HepG2 (cell line): ENCODE results near the gene STK11. TPM values are rescaled to one million over a fixed set of nuclear protein-coding genes. Genes with fewer than 3 reads are reported as not detected.
A peak's percentile ranks its signal among the peaks of the same experiment; 100 is the strongest.

Source experiments
- AGO2 ChIP-seq: fragments of 200-400 bp; formaldehyde crosslinking; optimal IDR thresholded peaks from 2 replicates; pipeline ENCODE3; 2017; ENCODE audit warnings: mild to moderate bottlenecking, low read depth, low read length, moderate library complexity
- EHMT2 ChIP-seq: fragments of 200-600 bp; sonication (generic); IDR thresholded peaks from 2 replicates; pipeline ENCODE4 v1.7.0; 2017; ENCODE audit warnings: antibody characterized with exemption, low read depth, low read length, borderline replicate concordance
- FOXM1 ChIP-seq: sonication (generic); formaldehyde crosslinking; IDR thresholded peaks from 2 replicates; pipeline ENCODE4 v1.5.0; 2020; ENCODE audit warnings: missing genetic modification reagents
- HINFP ChIP-seq: sonication (generic); formaldehyde crosslinking; IDR thresholded peaks from 2 replicates; pipeline ENCODE4 v1.4.0; 2020; ENCODE audit warnings: low read depth, mild to moderate bottlenecking, missing genetic modification reagents
- HNRNPH1 ChIP-seq: fragments of 200-400 bp; formaldehyde crosslinking; optimal IDR thresholded peaks from 2 replicates; pipeline ENCODE3; 2017; ENCODE audit warnings: mild to moderate bottlenecking, low read depth, low read length
- ISX ChIP-seq: sonication (generic); formaldehyde crosslinking; conservative IDR thresholded peaks from 2 replicates; pipeline ENCODE4 v1.5.0; 2020; ENCODE audit warnings: missing genetic modification reagents
- MTF2 ChIP-seq: sonication (generic); formaldehyde crosslinking; IDR thresholded peaks from 2 replicates; pipeline ENCODE4 v1.5.0; 2020; ENCODE audit warnings: missing genetic modification reagents, borderline replicate concordance
- TBL1XR1 ChIP-seq: fragments of 150-350 bp; IDR thresholded peaks from 2 replicates; pipeline ENCODE4 v1.6.1; 2014; ENCODE audit warnings: borderline replicate concordance, low read length; ENCODE audit not compliant: partially characterized antibody
- YEATS2 ChIP-seq: sonication (generic); formaldehyde crosslinking; IDR thresholded peaks from 2 replicates; pipeline ENCODE4 v1.4.0; 2020; ENCODE audit warnings: missing genetic modification reagents, borderline replicate concordance
- ZBTB20 ChIP-seq: sonication (generic); formaldehyde crosslinking; IDR thresholded peaks from 2 replicates; pipeline ENCODE4 v1.8.1; 2023; ENCODE audit warnings: missing genetic modification reagents, low read depth, mild to moderate bottlenecking, borderline replicate concordance
- ZKSCAN5 ChIP-seq: sonication (generic); formaldehyde crosslinking; IDR thresholded peaks from 2 replicates; pipeline ENCODE4 v1.5.1; 2020; ENCODE audit warnings: mild to moderate bottlenecking, missing genetic modification reagents
- ZNF318 ChIP-seq: sonication (generic); formaldehyde crosslinking; IDR thresholded peaks from 2 replicates; pipeline ENCODE4 v1.4.0; 2020; ENCODE audit warnings: mild to moderate bottlenecking, missing genetic modification reagents
- ZNF451 ChIP-seq: sonication (generic); formaldehyde crosslinking; IDR thresholded peaks from 2 replicates; pipeline ENCODE4 v1.5.0; 2020; ENCODE audit warnings: mild to moderate bottlenecking, missing genetic modification reagents
- ZNF562 ChIP-seq: sonication (generic); formaldehyde crosslinking; IDR thresholded peaks from 2 replicates; pipeline ENCODE4 v1.8.0; 2022; ENCODE audit warnings: missing genetic modification reagents, borderline replicate concordance
- ZNF75D ChIP-seq: sonication (generic); formaldehyde crosslinking; IDR thresholded peaks from 2 replicates; pipeline ENCODE4 v1.8.1; 2023; ENCODE audit warnings: missing genetic modification reagents, mild to moderate bottlenecking, borderline replicate concordance
- polyA plus RNA-seq, 8 experiments: library from polyadenylated mRNA; depleted of rRNA in 3 of 8; stranded (reverse) in 7 of 8; unstranded in 1 of 8; fragments of >200 nt; fragmentation: Illumina TruSeq in 4 of 8; extraction: Trizol in 4 of 8; gene quantifications; 2 replicates each; pipeline versions ENCODE4 v1.2.1 to v1.2.3, GENCODE V29; 2011 to 2016; ENCODE audit warnings: low read depth in 4 of 8, missing spikeins in 1 of 8, mixed read lengths in 1 of 8; ENCODE audit not compliant: insufficient read depth in 1 of 8
- total RNA-seq, 5 experiments: library from RNA; depleted of rRNA; stranded (reverse); fragments of >200 nt; fragmentation: Illumina TruSeq; extraction: Trizol; gene quantifications; 2 replicates each; pipeline ENCODE4 v1.2.3, GENCODE V29; 2016; ENCODE audit warnings: low read depth in 1 of 5
- TF ChIP-seq, protein P1 (sequence below): sonication (generic); formaldehyde crosslinking; IDR thresholded peaks from 2 replicates; pipeline ENCODE4 v1.4.0; 2020; ENCODE audit warnings: missing genetic modification reagents, mild to moderate bottlenecking, borderline replicate concordance

STK11 gene
- total and polyA plus RNA-seq, 2 of the 13 experiments (the other 11 are each of a cell fraction or from before 2014, with no cell fraction given) = 27.5 to 43.6 TPM

DNA sequence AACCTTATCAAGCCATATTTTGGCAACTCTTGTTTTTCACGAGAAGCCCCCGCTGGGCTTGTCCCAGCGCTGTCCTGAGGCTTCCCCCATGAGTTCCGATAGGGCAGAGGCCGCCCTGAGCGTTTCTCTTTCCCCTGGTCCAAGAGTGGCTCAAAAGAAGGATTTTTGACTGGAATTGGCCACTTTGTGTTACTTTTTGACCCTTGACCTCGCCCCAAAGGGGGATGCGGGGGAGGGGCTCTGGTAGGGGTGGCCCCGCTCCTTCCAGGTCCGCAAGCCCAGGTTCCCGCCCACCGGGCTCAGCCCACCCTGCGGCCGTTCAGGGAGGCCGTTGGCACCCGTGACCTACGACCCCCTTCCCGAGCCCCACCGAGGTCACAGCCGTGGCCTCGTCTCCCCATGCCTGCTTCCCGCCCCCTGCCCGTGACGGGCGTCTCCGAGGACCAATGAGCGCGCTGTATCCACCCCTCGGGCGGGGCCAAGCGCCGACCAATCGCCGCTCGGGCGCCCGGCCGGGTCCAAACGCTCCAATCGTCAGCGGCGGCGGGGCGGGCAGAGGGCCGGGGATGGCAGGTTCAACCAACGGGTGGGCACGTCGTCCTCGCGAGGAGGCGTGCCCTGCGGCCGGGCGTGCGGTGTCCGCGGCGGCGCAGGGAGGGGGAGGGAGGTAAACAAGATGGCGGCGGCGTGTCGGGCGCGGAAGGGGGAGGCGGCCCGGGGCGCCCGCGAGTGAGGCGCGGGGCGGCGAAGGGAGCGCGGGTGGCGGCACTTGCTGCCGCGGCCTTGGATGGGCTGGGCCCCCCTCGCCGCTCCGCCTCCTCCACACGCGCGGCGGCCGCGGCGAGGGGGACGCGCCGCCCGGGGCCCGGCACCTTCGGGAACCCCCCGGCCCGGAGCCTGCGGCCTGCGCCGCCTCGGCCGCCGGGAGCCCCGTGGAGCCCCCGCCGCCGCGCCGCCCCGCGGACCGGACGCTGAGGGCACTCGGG lies at the start of gene STK11 (continued):
- TF ChIP-seq EHMT2 (no peak), ZNF318 (CRISPR knock-in tag) (no peak), ZNF75D (CRISPR knock-in tag) (no peak), HNRNPH1 (no peak), AGO2 (no peak), ZBTB20 (CRISPR knock-in tag) (no peak), ZNF451 (CRISPR knock-in tag) (no peak), TBL1XR1 (no peak), ISX (no peak), ZNF562 (CRISPR knock-in tag) (no peak), FOXM1 (0 out of 2 replicates have a peak, but pooled peaks have one; percentile 28), YEATS2 (CRISPR knock-in tag) (0 out of 2 replicates have a peak, but pooled peaks have one; percentile 20), MTF2 (CRISPR knock-in tag) (no peak), ZKSCAN5 (CRISPR knock-in tag) (no peak), HINFP (CRISPR knock-in tag) (peak; percentile 62; the same call in 1 of the 2 replicates)
- TF ChIP-seq, protein P1, sequence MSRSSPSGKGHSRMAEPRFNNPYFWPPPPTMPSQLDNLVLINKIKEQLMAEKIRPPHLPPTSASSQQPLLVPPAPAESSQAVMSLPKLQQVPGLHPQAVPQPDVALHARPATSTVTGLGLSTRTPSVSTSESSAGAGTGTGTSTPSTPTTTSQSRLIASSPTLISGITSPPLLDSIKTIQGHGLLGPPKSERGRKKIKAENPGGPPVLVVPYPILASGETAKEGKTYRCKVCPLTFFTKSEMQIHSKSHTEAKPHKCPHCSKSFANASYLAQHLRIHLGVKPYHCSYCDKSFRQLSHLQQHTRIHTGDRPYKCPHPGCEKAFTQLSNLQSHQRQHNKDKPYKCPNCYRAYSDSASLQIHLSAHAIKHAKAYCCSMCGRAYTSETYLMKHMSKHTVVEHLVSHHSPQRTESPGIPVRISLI (CRISPR knock-in tag) = no peak
